GM13977 (cell line): ENCODE data around the gene MGMT.

Experiments
- DNase-seq: peaks from one replicate; pipeline ENCODE4 v3.0.0; 2012; ENCODE audit warnings: low spot score
- in situ Hi-C: fragments of 300-500 bp; cut with MboI; formaldehyde crosslinking; loops from one replicate; pipeline ENCODE4 v1.12.0; 2022; ENCODE audit warnings: low sequenced_read_pairs, low pct_unique_long_range_greater_than_20kb, mixed read lengths, inconsistent platforms; ENCODE audit not compliant: unreplicated experiment
- TF ChIP-seq, protein P1 (sequence below): IDR thresholded peaks from 2 replicates; pipeline ENCODE4 v1.5.1; 2012; ENCODE audit warnings: mild to moderate bottlenecking, control low read depth; ENCODE audit not compliant: insufficient read depth; ENCODE audit errors: extremely low read depth, missing control alignments

MGMT gene

DNA sequence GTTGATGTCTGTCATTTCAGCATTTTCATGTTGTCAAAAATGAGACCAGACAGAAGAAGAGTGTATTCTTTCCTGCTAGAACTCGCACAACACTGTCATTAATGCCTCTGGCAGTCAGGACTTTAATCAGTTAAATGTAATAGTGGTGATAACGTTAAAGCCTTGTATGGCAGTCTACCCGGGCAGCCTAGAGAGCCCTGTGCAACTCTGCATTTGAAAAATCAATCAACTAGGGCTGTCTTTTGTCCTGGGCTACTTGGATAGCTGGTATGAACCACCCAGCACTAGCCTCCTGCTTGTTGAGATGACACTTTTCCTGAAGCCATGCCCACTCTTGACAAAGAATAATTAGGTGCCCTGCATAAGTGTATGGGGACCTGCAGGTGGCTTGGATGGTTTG, 19.8 kb downstream of the MGMT start:
- TF ChIP-seq, protein P1, sequence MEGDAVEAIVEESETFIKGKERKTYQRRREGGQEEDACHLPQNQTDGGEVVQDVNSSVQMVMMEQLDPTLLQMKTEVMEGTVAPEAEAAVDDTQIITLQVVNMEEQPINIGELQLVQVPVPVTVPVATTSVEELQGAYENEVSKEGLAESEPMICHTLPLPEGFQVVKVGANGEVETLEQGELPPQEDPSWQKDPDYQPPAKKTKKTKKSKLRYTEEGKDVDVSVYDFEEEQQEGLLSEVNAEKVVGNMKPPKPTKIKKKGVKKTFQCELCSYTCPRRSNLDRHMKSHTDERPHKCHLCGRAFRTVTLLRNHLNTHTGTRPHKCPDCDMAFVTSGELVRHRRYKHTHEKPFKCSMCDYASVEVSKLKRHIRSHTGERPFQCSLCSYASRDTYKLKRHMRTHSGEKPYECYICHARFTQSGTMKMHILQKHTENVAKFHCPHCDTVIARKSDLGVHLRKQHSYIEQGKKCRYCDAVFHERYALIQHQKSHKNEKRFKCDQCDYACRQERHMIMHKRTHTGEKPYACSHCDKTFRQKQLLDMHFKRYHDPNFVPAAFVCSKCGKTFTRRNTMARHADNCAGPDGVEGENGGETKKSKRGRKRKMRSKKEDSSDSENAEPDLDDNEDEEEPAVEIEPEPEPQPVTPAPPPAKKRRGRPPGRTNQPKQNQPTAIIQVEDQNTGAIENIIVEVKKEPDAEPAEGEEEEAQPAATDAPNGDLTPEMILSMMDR: no peak
- in situ Hi-C loops: no loop called here
- DNase-seq: no peak

GRCh38 chr10:129491123-129491734, 24.2 kb downstream of the MGMT start:
- in situ Hi-C loops: no loop called here
- DNase-seq: no peak
- TF ChIP-seq, protein P1: no peak

DNA sequence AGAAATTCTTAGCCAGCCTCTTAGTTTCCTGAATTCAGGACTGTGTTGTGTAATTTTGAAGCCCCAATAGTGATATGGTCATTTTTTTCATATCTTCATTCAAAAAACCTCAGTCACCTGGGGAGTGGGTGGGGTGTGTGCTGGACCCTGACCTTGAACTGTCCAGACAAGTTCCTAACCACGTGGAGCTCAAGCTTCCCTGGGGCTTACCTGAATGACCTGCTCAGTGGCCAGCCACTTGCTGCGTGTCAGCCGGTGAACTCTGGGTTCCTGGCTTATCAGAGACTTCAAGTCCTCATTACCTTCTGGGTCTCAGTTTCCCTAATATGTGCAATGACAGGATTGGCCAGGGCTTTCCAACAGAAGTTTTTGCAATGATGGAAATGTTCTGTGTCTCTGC, 27.1 kb downstream of the MGMT start:
- no peak for DNase-seq
- TF ChIP-seq, protein P1: no peak
- in situ Hi-C loops: no loop called here

DNA sequence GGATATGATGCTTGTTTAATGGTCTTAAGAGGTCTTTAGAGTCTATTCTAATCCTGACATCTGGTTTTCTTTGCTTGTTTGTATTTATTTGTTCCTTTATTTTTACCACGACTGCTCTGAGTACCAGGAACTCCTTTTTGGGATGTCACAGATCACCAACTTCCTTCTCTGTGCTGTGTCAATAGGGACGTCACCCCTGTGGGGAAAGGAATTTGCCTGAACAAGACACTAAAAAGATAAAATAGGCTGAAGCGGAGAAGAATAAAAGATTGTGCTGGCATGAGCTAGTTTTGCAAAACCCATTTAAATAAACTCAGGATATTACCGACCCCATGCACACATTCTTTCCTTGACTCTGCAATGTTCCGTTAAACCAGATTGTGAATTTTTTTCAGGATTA, 27.7 kb downstream of the MGMT start:
- in situ Hi-C loops: no loop called here
- TF ChIP-seq, protein P1: no peak
- no peak for DNase-seq

DNA sequence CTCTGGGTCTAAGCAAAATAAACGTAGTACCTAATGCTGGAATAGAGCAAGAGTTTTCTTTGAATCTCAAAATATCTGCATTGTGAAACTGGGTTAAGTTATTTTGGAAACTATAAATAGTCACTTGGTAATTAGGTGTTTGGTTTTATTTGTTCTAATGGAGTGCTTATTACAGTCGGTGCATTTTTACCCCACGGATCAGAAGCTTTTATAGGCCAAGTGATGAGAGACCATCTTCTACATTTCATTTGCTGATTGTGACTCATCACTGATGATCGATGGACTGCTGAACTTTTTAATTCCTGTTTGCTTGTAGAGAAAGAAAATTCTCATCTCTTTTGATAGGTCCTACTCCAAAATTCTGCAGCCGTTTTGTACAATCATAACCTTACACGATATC, 28.2 kb downstream of the MGMT start:
- TF ChIP-seq, protein P1: no peak
- no peak for DNase-seq
- in situ Hi-C loops: no loop called here

DNA sequence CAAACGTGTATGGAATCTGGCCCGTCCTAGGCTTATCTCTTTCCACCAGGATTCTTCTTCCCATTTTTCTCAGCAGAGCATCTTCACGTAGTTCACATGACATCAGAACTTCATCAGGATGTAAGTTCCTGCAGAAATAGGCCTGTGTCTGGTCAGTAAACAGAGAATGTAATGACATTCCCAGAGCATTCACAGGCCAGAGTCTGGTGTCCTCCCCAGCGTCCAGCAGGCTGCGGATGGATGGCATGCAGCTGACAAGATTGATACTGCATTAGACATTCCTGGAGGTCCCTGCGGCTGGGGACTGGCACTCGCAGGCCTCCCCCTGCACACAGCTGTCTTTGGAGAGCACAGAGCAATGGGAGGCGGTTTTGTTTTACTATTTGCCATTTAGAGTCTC, 28.7 kb downstream of the MGMT start:
- in situ Hi-C loops: no loop called here
- TF ChIP-seq, protein P1: no peak
- DNase-seq: no peak
